GM18867 (cell line): ENCODE measurements around the gene SMIM33.
"Not testable (repeated sequence)": the region's sequence is repeated elsewhere in the genome, so short reads cannot be mapped to it uniquely, and the experiment has no call there.

Experiments used
- ATAC-seq: cut with Tn5 transposase; IDR thresholded peaks from one replicate; pipeline ENCODE4 v1.9.1; 2021; ENCODE audit warnings: mild to moderate bottlenecking, moderate library complexity; ENCODE audit not compliant: unreplicated experiment

The SMIM33 gene

GRCh38 chr5:139470821-139471300 lies at the start of gene SMIM33:
SMIM33 (plus strand) TSS chr5:139471004; CDS start chr5:139471122, 118 bp downstream.
- no peak for ATAC-seq

GRCh38 chr5:139422307-139422893 lies 48.4 kb upstream of the SMIM33 start:
- ATAC-seq = peak; percentile 58

GRCh38 chr5:139425497-139425896 lies 45.3 kb upstream of the SMIM33 start:
- ATAC-seq = no peak

- no peak for ATAC-seq
Measured at GRCh38 chr5:139426203-139426885, 44.5 kb upstream of the SMIM33 start.

- ATAC-seq = no peak
Measured at GRCh38 chr5:139430015-139430414, 40.8 kb upstream of the SMIM33 start.

- no peak for ATAC-seq
Measured at GRCh38 chr5:139431706-139432105, 39.1 kb upstream of the SMIM33 start.

- no peak for ATAC-seq
Measured at GRCh38 chr5:139435676-139436075, 35.1 kb upstream of the SMIM33 start.

- no peak for ATAC-seq
Measured at GRCh38 chr5:139438707-139439012, 32.1 kb upstream of the SMIM33 start.

- ATAC-seq = peak; percentile 94
Measured at GRCh38 chr5:139439013-139439903, 31.5 kb upstream of the SMIM33 start, which contains the start of gene DNAJC18. DNAJC18 (minus strand) TSS chr5:139439525; CDS start chr5:139439445, 80 bp downstream.

GRCh38 chr5:139440416-139440815 lies 30.4 kb upstream of the SMIM33 start:
- ATAC-seq = not testable (repeated sequence)

- no peak for ATAC-seq
Measured at GRCh38 chr5:139443831-139444453, 26.9 kb upstream of the SMIM33 start.

GRCh38 chr5:139445325-139446170 lies 25.3 kb upstream of the SMIM33 start:
- ATAC-seq = no peak

GRCh38 chr5:139446956-139447779 lies 23.6 kb upstream of the SMIM33 start:
- peak; percentile 44 for ATAC-seq

- no peak for ATAC-seq
Measured at GRCh38 chr5:139451176-139451575, 19.6 kb upstream of the SMIM33 start.

GRCh38 chr5:139451878-139452660 lies 18.7 kb upstream of the SMIM33 start:
- no peak for ATAC-seq

- ATAC-seq = no peak
Measured at GRCh38 chr5:139453683-139454567, 16.9 kb upstream of the SMIM33 start.

- ATAC-seq = no peak
Measured at GRCh38 chr5:139454568-139455290, 16.1 kb upstream of the SMIM33 start.
